HG03108 (cell line): Measurements from ENCODE around the gene SFTA2.

ENCODE experiments used
- ATAC-seq: cut with Tn5 transposase; IDR thresholded peaks from one replicate; pipeline ENCODE4 v1.9.1; 2021; ENCODE audit warnings: moderate library complexity; ENCODE audit not compliant: unreplicated experiment

The SFTA2 gene

DNA sequence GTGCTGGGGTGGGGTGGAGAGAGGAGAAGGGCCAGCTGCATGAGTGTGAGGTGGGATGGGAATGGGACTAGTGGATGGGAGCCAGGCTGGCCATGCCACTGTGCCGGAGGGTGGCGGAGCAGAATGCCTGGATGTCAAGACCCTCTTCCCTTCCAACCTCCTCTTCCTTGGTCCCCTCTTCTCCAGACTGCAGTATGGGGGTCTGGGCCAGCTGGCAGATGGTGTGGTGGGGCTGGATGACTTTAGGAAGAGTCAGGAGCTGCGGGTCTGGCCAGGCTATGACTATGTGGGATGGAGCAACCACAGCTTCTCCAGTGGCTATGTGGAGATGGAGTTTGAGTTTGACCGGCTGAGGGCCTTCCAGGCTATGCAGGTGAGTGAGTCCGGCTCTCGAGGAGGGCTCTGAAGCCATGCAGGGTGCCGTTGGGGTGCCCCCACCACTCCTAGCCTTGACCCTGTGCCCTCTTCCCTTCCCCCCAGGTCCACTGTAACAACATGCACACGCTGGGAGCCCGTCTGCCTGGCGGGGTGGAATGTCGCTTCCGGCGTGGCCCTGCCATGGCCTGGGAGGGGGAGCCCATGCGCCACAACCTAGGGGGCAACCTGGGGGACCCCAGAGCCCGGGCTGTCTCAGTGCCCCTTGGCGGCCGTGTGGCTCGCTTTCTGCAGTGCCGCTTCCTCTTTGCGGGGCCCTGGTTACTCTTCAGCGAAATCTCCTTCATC is 40.0 kb downstream of the SFTA2 start:
- ATAC-seq = no peak

DNA sequence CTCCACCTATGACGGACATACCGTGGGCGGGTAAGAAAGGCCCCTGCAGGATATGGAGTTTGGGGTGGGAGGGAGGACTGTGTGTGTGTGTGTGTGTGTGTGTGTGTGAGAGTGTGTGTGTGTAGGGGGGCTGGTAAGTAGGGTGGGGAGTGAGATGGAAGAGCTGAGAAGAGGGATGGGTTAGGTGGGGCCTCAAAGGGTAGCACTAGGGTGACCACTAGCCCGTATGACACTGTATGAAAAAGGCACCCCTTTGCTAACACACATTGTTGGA is 40.6 kb downstream of the SFTA2 start:
- ATAC-seq = no peak

GRCh38 chr6:30890646-30891449 is 41.1 kb downstream of the SFTA2 start:
- ATAC-seq = no peak

DNA sequence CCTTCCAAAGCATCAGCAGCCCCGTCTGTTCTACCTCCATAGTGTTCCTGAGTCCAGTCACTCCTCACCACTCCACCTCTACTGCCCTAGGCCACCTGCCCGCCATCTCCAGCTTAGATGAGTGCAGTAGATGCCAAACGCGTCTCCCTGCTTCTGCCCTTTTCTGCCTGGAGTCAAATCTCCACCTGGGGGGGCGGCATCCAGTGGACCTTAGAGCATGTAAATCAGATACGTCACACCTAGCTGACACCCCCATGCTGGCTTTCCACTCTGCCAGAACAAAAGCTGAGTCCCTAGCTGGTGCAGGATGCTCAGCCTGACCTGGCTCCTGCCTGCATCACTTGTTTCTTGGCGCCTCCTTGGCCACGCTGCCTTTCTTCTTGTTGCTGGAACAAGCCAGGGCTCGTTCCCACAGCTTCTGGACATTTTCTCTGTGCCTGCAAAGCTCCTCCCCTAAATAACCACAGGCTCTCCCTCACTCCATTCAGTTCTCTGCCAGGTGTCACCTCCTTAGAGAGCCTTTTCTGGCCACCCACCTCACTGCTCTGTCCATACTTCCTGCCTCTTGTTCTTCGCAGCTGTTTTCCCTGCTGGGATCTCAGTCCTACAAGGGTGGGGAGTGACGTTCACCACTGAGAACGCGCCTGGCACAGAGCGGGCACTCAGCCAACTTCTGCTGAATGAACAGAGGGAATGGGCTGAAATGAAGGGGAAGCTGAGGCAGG is 41.9 kb downstream of the SFTA2 start:
- ATAC-seq = no peak

DNA sequence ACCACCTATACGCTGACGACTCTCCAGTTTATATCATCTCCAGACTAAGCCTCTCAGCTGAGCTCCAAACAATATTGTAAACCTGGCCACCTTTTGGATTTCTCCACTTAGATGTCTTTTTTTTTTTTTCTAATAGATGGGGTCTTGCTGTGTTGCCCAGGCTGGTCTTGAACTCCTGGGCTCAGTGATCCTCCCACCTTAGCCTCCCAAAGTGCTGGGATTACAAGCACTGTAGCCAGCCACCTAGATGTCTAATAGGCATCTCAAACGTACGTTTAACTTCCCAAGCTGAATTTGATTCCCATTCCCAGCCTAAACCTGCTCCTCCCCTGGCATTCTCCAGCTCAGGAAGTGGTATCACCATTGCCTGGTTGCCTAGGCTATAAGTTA is 42.5 kb downstream of the SFTA2 start:
- no peak for ATAC-seq

DNA sequence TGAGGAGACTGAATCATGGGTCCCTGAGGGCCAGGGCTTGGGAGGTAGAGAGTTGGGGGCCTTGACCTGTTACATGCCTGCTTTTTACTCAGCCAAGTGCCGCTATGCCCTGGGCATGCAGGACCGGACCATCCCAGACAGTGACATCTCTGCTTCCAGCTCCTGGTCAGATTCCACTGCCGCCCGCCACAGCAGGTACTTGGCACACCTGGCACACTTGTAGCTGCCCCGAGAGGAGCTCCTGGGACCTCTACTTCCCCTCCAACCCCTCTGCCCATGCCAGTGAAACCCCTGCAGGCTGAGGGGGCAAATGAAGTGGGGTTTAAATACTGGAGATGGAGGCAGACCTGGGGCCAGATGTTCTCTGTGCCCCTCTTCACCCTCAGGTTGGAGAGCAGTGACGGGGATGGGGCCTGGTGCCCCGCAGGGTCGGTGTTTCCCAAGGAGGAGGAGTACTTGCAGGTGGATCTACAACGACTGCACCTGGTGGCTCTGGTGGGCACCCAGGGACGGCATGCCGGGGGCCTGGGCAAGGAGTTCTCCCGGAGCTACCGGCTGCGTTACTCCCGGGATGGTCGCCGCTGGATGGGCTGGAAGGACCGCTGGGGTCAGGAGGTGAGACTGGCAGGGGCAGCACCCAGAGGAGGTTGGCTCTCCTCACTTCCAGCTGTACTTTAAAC is 43.0 kb downstream of the SFTA2 start:
- no peak for ATAC-seq

DNA sequence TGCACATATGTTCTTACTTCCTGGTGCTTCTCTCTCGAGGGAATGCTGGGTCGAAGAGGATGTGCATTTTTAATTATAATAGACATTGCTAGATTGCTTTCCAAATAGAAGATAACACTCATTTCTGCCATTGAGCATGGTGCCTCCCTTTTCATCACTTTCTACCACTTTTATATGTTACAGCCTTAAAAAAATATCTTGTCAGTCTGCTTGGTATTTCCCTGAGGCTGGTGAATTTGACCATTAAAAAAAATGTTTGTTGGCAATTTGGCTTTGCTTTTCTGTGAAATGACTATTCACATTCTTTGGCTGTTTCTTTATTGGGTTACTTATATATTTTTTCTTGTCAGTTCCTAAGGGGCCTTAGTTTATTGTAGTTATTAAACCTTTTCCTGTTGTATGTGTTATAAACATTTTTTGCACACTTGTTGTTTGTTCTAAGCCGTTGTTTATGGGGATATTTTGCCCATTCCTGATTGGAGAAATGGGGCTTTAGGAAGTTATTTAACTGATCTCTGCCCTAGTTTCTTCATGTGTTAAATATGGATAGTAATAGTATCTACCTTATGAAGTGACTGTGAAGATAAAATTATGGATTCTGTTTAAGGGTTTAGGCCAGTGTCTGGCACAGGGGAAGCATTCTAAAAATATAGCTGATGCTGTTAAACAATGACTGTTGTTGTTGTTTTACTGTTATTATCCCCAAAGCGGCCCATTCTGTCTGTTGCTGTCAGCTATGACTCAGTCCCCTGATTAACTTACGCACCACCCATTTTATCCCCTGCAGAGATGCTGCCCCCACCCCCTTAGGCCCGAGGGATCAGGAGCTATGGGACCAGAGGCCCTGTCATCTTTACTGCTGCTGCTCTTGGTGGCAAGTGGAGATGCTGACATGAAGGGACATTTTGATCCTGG is 43.8 kb downstream of the SFTA2 start:
- no peak for ATAC-seq

DNA sequence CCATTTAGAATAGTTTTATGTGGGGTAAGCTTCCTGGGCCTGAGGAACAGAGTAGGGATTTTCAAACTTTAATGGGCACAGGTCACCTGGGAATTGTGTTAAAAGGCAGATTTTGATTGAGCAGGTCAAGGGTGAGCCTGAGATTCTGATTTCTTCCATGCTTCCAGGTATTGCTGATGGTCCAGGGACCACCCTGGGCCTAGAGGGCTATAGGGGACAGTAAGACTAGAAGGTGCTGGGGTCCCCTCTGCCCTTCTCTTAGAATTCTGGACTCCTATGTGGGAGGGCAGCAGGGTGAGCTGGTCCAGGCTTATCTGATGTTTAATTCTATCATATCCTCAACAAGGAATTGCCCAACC is 45.1 kb downstream of the SFTA2 start:
- no peak for ATAC-seq

DNA sequence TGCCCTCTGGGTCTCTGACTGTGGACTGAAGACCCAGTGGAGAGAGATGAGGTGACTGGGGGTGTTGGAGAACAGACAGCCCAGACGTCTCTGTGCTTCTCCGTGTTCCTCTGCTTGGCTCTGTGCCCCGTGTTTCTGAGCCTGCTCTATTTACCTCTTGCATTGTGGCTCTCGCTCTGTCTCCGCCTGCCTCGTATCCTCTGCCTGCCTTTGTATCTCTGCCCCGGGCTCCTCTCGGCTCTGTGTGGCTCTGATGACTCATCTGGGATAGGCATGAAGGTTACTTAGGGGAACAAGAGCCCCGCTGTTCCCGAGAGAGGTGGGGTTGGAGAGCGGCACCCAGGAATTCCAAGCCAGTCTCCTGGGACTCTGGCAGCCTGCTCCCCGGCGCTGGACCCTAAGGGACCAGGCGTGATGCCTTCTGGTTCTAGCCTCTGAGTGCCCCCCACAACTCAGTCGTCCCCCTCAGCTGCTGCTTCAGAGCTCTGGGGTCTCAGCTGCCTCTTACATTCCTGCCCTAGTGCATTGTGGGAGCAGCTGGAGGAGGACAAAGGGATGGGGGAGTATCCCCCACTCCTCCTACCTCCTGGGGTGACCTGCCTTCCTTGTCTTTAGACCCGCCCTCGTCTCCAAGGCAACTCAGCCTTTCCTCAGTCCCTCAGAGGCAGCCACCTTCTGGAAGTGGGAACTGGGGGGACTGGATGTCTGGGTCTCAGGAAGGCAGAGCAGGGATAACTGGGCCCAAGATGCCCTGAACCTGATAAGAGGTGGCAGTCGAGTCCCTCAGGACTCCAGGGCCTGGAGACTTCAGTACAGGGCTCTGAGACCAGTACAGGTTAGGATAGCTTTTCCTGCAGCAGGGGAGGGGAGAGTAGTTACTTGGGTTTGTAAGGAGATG is 45.7 kb downstream of the SFTA2 start:
- no peak for ATAC-seq

- ATAC-seq = no peak
Observed at GRCh38 chr6:30885481-30885998, 46.4 kb downstream of the SFTA2 start.

- ATAC-seq = no peak
Observed at GRCh38 chr6:30884521-30885480, 47.2 kb downstream of the SFTA2 start.

- no peak for ATAC-seq
Observed at GRCh38 chr6:30883685-30884520, 48.1 kb downstream of the SFTA2 start, which contains the start of gene DDR1. TSS of gene DDR1 (plus strand) at chr6:30884519. CDS start at chr6:30888730, 4,211 bp downstream.

- ATAC-seq = no peak
Observed at GRCh38 chr6:30882759-30883684, 48.9 kb downstream of the SFTA2 start.

DNA sequence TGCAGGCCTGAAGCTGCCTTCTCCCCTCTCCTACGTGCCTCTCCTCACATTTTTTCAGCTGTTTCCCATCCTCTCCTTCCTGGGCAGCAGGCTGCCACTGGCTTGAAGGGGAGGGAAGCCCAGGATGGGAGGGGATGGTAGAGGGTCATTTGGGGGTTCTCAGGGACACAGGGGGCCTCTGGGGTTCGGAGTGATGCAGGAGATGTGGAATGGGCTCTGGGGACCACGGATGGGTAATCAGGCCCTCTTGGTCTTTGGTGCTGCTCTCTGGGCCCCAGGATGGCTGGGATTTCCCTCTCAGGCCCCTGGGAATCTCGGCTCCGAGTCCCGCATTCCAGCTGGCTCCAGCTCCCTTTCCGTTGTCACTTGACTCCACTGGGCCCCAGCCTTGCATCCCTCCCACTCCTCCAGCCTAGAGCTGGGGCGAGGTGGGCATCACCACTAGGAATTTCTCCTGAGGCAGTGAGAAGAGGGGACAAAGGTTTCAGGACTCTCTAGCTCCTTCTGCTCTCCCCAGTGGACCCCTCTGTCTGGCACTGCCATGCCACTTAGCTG is 49.7 kb downstream of the SFTA2 start:
- ATAC-seq = no peak

- ATAC-seq = no peak
Observed at GRCh38 chr6:30881392-30882203, 50.4 kb downstream of the SFTA2 start.
